Pons (tissue), 1 donor: ENCODE measurements around the gene CACNB4.

Source experiments
- DNase-seq: peaks from one replicate; pipeline ENCODE4 v3.0.0-alpha.2; 2016; ENCODE audit warnings: low spot score

The CACNB4 gene

DNA sequence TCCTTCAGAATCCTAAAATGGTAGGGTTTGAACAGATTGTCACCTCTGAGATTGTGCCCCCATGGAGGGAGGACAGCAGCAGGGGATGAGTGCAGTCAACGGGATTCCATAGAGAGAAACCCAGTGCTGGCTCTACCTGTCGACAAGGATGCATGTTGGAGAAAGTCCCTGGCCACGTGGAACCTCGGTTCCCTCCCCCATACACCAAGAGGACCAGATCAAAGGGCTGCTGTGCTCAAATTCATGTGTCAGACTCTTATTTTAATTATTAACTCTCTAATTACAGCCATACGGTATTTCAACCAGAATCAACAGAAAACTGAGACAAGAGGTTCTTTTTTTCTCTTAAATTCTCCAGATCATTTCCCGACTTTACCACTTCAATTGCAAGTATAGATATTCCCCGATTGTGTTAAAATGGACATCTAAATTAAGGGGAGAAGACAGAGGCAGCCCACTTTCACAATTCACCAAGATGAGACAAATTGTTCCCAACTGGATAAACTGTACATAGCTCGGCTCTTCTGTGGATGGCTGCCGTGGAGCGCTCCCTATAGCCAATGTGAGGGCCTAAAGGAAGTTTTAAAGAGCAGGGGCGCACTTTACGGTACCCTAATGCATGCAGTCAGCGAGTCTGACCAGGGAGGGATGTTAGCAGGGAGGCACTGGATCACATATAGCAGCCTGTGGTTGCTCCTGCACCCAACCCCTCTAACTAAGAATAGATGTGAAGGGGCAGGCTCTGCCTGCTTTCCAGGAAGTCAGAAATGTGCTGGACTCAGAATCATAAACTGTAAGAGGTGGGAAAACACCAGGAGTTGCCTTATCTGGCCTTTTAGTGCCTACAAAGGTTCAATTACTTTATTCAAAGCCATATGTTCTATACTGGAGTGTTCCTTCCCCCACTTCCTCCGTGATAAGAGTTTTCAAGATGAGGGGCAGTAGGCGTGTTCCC is 123.1 kb downstream of the CACNB4 start:
- no peak for DNase-seq

DNA sequence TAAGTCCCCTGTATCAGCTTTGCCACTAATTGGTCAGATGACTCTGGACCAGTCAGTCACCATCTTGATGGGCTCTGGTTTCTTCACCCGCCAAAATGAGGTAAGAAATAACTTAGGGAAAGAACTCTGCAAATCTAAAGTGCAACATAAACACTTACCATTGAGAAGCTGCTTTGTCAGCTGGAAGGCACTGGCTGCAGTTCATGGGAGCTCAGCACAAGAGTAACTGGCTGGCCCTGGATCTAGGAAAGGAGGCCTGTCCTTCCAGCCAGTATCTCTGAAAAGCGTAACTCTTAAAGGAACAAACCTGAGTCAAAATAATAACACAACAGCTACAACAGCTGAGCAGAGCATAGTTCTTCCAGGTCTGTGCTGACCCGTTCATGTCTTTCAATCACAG is 123.9 kb downstream of the CACNB4 start:
- DNase-seq, result no peak

DNA sequence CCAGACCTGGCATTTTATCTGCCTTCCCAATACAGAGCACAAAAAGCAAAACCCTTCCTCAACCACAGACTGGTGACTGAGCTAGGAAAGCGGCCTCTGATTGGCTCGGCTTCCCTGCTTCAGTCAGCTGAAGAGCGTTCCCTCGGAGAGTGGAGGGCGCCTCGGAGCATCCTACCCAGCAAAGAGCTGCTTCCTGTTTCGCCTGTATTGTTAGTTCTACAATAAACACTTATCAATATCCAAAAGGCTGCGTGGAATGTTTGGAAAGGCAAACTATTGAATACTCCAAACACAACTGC is 125.0 kb downstream of the CACNB4 start:
- DNase-seq, result peak; percentile 78

DNA sequence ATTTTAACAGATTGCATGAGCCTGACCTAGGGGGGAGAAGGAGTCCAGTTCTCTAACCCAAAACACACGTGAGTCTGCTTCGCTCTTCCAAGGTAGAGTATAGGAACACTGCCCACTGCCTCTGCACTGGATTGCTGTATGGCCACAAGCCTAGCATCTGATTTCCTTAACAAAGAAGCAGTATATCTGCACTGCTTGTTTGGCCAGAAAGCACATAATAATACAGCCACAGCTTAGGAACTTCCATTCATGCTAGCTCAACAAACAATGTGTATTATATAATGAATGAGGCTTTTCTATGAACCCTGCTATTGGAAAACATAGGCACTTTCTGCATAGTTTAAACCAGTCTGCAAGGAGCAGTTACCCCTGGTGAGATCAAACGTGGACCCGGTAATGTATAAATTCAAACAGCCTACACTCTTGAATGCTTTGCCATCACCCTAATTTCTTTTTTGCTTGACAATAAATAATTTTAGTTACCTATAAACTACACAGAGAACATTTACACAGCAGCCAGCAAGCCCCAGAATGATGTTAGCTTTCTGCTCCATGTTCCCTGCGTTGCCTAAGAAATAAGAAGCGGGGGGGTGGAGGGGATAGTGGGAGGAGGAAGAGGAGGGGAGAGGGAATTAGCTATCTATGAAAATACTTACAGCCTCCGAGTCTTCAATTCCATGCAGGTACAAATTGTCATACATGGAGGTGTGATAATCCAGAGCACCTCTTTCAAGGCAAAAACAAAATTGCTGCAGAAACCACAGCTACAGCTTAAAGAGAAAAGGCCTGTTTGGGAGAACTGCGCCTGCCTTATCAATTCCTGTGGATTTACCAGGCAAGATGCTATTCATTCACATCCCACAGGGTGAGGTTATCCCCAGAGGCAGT is 125.6 kb downstream of the CACNB4 start:
- DNase-seq, result peak; percentile 96

DNA sequence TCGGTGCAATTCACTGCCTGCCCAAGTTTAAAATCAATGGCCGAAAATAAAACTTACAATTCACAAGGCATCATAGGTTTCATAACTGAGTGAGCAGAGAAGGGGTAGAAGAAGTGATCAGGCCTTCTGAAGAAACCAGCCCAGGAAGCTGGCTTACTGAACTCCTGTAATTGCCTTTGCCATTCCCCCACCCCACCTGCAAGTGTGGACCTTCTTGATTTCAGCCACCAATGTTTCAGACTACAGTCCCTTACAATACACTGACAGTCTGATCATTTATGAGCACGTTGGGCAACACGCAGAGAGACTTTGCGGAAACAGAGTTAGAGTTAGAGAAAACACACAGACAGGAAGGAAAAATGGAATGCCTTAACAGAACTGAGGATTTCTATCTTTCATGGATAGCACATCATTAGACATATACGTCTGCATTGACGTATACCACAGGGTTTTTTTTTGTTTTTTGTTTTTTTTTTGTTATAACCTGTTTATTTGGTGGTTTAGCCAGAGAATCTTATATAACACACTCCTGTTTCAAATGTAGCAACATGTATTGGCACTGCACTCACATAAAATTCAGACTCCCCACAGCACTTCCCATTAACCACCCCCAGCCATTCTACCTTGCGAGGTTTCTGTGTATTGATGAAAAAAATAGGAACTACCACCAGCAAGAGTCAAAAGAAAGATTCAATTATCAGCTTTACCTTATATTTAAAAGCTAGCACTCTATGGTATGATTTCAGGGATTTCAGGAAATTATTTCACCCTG is 126.4 kb downstream of the CACNB4 start:
- DNase-seq, result no peak

DNA sequence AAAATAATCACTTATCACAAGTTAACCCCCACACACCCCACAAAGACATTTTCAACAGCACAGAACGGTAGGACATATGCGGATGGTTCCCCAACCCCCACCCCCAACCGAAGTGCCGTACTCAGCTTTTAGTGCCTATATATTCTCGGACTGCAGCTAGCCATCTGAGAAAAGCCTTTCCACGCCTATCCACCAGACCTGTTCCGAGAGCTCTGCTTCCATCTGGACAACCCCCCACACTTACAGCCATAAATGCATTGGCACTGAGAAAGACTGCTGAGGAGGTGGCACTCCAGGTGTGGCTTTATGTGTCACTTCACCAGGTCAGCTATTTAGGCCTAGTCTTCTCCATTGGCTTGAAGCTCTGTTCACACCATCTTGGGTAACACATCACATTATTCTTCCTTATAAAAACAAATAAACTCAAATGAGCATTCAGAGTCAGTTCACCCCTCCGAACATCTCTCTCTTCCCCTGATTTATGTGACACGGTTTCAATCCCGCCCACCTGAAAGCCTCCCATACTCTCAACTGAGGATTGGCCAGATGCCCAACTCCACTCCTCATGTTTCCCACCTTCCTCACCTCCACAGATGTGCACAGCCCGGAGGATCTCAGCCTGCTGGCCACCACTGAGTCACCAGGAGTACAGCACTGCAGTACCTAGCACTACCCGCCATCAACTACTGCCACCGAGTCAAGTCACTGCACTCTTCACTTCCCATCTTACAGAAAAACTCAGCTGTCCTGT is 127.4 kb downstream of the CACNB4 start:
- no peak for DNase-seq

DNA sequence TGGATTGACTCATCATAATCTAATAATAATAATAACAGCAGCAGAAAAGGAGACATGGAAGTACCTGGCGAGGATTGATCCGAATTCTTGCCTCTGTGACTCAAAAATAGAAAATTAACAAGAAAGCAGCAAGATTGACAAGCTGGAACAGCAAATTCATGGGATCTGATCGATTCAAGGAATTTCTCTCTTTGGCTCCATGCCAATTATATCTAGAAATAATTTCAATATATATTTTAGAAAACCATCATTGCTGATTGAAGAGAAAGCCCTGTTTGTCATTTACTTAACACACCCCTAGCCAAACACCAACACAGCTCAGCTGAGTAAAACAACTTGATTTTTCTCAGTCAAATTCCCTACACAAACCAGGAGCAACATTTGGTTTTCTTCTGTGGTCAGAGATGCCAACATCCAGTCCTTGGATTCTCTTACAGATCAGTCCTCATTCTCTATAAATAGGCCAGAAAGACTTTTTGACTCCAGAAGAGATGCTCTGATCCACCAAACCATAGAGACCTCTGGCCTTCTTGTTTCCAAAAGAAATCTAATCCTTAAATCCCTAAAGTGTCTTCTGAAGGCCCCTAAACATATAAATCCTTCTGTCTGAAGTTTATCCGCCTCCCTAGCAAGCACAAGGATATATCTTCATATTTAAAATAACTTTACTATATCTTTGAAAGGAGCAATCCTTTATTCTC is 129.9 kb downstream of the CACNB4 start:
- no peak for DNase-seq

DNA sequence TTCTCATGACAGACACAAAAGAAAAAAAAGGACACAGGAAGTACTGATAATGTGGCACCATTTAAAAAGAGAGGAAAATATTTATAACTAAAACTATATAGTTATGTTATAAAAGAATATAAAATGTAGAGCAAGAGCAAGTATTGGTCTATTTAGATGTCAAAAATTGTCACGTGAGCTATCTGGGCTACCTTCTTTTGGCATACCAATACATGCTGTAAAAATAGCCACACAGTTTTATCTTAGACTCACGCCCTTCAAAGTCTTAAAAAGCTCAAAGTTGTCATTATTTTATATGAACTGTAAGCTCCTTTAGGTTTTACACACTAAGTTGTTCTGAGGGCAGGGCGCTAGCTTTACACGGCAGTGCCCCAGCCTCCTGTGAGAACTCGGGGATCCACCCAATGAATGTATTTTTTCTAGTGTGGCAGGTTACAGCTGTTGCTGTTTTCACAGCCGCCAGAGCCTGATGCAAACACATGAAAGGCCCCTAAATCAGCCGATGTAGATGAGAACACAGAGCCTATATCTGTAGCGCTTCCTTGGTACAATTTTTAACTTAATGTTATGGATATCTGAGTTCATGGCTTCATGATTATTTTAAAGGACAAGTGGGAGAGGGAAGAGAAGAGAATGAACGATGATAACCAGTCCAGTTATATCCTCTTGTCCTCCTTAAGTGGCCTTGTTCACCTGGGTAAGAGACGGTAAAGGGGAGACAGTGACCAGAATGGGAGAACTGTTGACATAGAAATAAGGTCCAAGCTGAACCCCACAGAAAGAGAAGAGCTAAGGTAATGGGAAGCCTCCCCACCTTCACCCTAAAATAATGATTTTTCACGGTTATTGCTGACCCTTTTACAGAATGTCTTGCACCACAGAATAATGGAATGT is 130.8 kb downstream of the CACNB4 start:
- no peak for DNase-seq

DNA sequence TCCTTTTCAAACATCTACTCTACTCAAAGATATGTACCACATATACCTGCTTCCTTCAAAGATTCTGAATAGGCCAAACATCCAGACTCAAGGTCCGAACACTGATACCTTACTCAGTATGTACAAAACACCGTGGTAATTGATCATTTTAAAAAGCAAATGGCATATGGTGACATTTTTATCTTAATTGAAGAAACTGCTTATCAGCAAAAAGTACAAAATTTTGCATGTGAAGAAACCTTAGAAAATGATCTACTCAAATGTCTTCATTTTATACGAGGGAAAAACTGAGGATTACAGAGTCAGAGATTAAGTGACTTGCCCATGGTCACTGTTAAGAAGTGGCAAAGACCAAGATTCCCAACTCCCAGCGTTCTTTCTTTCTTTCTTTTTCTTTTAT is 133.0 kb downstream of the CACNB4 start:
- no peak for DNase-seq

DNA sequence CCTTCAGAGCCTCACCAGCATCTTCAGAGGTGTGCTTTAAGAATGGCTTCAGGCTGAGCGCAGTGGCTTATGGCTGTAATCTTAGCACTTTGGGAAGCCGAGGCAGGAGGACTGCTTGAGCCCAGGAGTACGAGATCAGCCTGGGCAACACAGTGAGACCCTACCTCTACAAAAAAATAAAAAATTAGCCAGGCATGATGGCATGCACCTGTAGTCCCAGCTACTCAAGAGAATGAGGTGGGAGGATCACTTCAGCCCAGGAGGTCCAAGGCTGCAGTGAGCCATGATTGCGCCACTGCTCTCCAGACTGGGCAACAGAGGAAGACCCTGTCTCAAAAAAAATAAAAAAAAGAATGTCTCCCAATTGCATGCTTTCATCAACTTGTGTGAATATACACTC is 137.3 kb downstream of the CACNB4 start:
- DNase-seq, result no peak

DNA sequence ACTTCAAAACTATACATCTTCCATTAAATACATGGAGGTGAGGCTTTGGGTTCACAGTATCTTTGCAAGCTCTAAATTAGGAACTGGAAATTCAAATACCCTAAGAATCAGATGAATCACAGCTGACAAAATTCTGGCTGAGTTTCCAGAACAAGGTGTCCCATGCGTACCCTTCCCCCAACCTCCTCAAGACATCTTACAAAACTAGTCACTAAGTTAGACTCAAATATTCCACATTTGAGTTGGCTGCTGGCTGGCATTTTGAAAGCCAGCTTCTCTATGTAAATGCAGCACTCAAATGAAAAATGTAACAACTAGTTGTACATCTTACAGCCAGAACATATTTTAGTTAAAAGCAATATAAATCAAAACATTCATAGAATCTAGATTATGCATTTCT is 139.6 kb downstream of the CACNB4 start:
- no peak for DNase-seq

DNA sequence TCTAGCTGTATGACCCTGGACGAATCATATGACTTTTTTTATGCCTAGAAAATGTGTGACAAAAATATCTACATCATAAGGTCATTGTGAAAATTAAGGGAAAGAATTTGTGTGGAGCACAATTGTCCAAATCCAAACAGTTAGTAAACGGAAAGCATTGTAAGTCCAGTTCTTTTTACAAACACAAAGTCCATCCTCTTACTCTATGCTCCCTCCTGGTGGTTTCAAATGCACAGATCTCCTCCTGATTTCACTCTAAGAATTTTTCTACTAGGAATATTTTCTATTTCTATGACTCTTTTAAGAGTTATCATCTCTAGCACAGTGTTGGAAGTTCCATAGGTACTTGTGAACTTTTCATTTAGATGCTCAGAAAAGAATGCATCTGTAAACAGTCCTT is 145.4 kb downstream of the CACNB4 start:
- no peak for DNase-seq

DNA sequence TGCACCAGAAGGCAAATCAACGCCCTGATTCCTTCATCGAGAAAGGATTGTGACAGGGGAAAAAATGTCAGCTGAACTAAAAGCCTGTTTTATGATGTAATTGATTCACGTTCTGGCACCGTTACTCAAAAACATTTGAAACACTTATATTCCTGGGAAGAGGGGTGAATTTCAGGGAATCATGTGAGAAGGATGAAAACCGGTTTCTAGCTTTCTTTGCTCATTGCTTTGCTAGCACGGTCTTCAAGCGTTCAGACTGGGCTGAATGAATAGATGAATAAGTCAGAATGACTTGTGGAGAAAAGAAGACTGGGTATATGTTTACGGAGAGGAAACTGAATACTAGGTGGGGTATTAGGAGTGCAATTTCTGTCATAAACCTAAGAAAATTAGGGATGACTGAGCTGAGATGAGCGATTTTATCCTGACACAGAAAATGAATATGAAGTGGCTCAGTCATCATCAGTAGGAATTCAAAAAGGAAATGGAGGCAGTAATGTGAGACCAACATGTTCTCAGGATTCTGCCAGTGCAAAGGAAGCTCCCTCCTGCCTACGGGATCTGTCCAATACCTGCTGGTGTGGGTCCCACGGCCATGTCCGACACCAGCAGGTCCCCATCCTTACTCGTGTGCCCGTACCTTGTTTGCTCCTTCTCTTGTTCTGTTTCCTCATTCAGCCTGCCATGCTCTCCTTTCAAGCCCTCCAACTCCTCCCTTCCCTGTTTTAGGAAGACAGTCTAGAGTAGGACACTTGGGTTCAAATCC is 146.0 kb downstream of the CACNB4 start:
- no peak for DNase-seq

DNA sequence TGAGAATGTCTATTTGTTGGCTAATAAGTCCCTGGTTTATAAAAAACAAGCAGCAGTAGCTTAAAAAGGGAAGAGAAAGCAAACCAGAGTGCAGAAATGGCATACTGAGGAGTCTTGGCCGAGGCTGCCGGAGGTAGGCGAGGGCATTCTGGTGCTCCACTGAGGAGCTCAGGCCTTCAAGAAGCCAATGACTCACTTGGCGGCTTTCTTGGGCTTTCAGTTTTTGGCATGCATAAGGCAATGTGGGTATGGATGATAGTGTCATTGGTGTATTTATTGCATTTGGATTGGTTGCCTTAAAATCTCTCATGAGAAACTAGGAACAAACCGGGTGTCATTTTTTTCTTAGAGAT is 151.1 kb downstream of the CACNB4 start:
- DNase-seq, result peak; percentile 73

DNA sequence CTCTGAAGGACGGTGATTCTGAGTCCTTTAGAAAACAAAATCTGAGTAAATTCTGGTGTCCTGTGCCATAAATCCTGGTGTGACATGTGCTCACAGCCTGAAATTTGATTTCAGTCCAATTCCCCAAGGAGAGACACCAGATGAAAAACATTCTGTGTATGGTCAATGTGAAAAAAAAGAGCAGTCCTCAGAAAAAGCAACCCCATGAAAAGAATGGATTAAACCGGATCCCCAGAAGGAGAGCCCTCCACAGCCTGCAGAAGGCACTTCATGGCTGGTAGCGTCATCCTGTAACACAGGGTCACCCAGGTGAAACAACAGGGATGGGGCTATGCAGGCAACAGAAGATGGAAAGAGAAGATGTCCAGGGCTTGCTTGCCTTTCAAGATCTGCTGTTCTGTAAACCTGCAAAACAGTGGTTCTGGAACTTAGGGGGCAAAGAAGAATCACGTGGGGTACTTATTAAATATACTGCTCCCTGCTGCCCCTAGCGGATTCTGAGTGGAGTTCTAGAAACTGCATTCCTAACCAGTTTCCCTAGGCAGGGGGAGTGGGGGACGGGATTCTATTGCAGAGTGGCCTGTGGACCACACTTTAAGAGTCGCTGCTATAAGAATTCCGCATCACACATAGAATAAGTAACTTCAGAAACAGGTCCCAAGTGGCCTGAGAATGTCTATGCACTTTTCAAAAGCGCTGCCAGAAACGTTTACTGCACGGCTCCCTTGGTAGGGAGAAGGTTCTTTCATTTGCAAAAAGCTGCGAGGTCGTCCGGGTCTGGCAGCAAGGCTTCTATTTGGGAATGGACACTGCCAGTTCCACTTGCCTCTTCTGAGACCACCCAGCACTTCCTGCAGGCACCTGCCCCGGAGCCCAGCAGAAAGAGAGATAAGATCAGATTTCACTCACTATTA is 151.7 kb downstream of the CACNB4 start:
- peak; percentile 65 for DNase-seq

DNA sequence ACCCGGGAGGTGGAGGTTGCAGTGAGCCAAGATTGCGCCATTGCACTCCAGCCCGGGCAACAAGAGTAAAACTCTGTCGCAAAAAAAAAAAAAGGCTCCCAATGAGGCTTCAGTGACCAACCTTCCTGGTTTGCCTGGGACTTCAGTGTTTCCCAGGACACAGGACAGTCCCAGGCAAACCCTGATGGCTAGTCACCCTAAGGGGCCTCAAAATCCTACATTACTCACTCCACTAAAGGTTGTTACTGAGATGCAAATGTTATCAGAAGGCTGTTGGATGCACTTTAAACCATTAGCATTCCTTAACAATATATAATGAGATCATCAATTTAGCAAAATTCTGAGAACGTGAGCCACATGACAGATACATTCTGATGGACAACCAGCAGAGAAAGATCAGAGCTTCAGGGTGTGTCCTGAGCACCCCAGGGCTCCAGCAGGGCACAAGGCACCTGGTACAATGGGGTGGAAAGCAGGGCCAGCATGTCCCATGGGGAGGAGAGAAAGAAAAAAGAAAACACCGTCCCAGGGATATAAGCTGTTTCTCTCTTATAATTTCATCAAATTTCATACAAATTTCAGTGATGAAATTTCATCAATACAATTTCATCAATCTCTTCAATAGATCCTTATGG is 152.5 kb downstream of the CACNB4 start:
- no peak for DNase-seq

DNA sequence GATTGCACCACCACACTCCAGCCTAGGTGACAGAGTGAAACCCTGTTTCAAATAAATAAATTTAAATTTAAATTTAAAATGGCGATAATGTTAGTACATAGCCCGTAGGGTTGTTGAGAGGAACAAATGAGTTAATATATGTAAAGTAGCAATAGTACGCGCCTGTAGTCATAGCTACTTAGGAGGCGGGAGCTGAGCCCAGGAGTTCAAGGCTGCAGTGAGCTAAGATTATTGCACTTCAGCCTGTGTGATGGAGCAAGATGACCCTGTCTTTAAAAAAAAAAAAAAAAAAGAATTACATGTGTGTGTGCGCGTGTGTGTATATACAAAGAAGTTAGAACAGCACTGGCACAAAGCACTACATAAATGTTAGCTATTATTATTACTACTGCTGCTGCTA is 153.2 kb downstream of the CACNB4 start:
- no peak for DNase-seq

DNA sequence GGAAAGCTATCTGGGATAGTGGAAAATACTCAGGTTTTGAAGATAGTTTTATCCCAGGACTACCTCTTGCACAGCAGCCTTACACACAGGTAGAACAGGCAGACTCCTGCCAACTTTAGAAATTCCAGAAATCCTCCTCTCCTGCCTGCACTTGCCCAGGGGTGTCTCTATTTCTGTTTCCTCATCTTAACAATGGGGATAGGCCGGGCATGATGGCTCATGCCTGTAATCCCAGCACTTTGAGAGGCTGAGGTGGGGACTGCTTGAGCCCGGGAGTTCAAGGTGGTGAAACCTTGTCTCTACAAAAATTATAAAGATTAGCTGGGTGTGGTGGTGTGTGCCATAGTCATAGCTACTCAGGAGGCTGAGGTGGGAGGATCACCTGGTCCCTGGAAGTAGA is 153.7 kb downstream of the CACNB4 start:
- DNase-seq, result no peak
